GM19023 (cell line): ENCODE results near the gene ESR1.
A peak's percentile ranks its signal among the peaks of the same experiment; 100 is the strongest.

ENCODE experiments used
- ATAC-seq: cut with Tn5 transposase; IDR thresholded peaks from one replicate; pipeline ENCODE4 v1.9.1; 2021; ENCODE audit warnings: mild to moderate bottlenecking, moderate library complexity; ENCODE audit not compliant: unreplicated experiment

Gene ESR1

DNA sequence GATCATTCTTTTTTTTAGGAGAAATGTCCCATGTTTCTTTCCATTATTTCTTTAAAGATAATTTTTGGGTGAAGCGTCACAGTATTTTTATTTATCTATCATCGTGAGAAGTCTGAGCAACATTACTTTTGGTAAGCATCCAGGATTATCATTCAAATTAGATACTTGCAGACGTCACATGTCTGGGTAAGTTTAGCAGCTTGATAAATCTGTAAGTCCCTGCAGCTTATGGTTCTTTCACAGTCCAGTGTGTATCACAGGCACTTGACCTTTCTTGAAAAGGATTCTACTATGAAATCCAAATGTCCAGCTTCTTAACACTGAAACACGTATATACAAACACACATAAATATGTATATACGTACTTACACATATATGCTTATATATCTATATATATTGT is 359.4 kb downstream of the ESR1 start:
- ATAC-seq: no peak

DNA sequence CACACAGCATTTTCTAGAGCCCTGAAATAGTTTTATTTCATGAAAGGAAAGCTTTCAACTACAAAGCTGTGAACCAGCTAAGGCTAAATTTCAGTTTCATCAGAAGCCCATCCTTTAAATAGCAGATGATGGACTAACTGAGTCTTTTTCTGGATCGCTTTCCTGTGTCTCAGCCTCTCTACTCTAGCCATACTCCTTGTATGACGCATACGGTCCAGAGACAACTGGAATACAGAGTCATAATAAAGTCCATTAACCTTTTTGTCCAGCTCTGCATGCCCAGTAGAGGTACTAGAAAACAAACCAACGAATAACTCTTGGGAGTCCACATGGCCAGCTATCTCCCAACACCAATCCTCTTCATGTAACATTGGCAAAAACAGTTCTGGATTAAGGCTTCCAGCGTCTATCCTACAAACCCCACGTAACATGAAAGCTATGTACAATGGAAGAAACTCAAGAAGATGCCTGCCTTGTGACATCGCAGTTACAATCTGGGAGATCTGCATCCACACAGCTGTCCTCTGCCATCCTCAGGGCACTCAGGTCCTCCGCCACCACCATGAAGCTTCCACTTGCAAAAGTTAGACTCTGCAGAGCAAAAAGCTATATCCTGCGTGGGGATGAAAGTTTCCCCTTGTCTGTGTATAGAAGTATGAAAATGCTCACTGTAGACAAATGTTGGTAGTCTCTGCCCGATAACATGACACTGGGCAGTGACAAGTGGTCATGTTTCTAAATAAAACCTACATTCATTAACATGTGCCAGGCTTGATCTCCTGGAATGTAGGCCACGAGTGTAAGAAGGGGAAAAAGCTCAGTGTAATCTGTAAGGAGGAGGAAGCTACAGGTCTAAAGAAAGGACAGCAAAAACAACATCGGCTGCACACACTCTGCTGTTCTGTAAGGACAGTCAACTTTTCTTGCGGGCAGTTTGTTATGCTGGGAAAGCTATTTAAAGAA is 360.4 kb downstream of the ESR1 start:
- ATAC-seq: no peak

DNA sequence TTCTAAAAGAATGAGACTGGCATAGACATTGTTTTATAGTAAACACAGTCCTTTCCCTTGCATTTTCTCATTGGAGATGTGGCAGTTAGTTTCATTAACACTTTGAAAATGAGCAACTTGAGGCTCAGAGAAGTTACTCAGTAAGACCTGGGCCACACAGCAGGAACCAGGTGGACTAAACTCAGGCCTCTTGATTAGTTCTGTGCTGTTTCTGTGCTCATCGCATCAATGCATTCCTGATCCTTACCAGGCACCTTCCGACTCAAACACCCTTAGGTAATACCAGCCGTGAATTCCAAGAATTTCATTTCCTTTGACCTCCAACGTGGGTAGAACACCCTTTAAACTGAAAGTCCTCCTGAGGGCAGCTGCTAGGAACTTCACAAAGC is 362.8 kb downstream of the ESR1 start:
- ATAC-seq: no peak

DNA sequence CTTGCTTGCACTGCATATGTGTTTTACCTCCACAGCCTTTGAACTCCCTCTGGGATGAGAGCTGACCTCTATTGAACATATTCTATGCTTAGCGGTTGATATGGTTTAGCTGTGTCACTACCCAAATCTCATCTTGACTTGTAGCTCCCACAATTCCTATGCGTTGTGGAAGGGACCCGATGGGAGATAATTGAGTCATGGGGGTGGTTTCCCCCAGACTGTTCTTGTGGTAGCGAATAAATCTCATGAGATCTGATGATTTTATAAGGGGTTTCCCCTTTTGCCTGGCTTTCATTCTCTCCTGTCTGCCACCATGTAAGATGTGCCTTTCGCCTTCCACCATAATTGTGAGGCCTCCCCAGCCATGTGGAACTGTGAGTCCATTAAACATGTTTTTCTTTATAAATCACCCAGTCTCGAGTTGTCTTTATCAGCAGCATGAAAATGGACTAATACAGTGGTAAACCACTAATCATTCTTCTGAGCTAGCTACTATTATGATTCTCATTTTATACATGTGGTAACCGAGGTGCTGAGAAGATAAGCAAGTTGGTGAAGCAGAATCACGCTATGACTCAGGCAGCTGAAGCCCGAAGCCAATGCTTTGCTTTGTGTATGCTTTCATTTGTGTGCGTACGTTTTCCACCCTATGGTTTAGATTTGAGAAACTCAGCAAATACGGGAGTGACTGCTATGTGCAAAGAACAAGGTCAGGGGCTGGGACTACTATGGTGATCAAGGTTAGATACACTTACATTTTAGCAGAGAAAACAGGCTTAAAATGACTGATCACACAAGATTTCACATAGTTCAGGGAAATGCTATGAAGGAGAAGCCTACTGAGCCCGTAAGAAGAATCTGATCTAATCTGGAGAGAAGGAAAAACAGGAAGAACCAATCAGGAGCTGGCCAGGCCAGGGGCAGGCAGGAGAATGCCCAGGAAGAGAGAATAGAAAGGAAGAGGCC is 363.5 kb downstream of the ESR1 start:
- ATAC-seq: peak; percentile 95

DNA sequence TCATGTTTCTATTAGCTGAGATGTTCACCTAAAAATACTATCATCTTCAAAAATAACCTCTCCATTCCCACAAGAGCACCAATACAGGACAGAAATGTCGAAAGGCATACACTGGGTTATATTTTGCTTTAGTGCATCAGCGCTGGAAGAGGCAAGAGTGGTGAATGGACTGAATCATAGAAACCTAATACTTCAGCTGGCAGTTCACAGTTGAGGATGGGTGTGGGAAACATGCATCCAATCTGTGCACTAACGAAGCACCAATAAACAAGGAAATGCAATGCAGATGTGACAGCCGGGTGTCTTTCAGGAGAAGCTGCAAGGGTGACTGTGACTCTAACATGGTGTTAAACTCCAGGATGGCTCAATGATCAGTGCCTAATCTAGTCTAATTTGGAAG is 365.8 kb downstream of the ESR1 start:
- ATAC-seq: no peak

DNA sequence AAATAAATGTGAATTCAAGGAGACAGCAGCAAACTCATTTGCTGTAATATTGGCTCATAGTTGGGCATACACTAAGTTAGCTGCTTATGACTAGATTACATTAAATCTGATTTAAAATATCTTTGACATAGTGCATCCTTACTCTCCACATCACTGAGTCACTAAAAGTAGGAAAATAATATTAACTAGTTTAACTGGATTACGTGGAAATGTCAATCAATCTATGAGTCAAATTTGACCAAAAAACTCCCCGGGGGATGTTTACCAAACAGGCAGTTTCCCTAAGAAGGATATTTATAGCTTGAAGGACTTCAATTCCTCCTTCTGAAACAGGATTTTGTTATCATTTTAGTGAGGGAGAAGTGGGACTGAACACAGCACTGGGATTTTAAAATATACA is 366.5 kb downstream of the ESR1 start:
- no peak for ATAC-seq

DNA sequence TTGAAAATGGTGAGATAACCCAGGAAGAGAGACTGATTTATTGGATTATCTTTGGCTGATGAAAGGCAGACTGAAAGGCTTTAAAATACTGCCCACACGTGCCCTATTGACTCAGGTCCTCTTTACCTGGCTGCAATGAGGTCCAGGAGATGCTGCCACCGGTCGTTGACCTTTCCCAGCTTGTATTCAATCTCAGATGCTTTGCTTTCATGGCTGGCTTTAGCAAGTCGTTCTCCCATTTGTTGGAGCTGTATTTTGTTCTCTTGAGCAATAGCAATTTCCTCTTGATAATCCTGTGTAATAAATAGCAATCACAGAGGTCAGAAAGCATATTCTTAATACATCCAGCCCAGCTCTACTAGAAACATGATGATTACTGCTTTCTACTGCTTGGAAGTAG is 368.8 kb downstream of the ESR1 start:
- ATAC-seq: no peak
